ENCODE data around the gene KCNJ14.

DNA sequence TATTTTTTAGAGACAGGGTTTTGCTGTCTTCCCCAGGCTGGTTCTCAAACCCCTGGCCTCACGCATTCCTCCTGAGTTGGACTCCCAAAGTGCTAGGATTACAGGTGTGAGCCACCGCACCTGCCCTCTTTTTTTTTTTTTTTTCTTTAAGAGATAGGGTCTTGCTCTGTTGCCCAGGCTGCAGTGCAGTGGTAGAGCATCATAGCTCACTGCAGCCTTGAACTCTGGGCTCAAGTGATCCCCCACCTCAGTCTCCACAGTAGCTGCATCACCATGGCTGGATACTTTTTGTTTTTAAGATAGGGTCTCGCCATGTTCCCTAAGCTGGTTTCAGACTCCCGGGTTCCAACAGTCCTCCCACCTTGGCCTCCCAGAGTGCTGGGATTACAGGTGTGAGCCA is 1.5 kb downstream of the KCNJ14 start:
- TF ChIP-seq POLR2A (IDR thresholded peaks at IDR 0.05; ENCODE audit: low read length): no peak
- TF ChIP-seq GATA1 (IDR thresholded peaks at IDR 0.05; ENCODE audit: low read depth, low read length): no peak
